Keratinocyte (primary cell): Measurements from ENCODE around the gene RMDN3. TPM values are rescaled to one million over a fixed set of nuclear protein-coding genes. Genes with fewer than 3 reads are reported as not detected.

Source experiments
- DNase-seq: peaks from one replicate; pipeline ENCODE4 v3.0.0-alpha.2; 2011; ENCODE audit warnings: low read depth, missing footprints, low spot score
- FAIRE-seq: peaks from 2 replicates; lab custom pipeline; 2011; peaks lifted over from hg19 to GRCh38; lab: Jason Lieb, UNC
- H2AFZ ChIP-seq: 2 replicates; pipeline ENCODE4 v1.6.0; 2012; ENCODE audit warnings: low read length, control low read depth, inconsistent platforms; ENCODE audit not compliant: control insufficient read depth
- H3K27ac ChIP-seq: 2 replicates; pipeline ENCODE4 v1.5.1; 2011; ENCODE audit warnings: low read length; ENCODE audit not compliant: control insufficient read depth, insufficient read depth
- H3K27me3 ChIP-seq: 3 replicates; pipeline ENCODE4 v1.6.0; 2011; ENCODE audit warnings: low read length; ENCODE audit not compliant: control insufficient read depth, insufficient read depth; ENCODE audit errors: extremely low read depth
- H3K36me3 ChIP-seq, 2 experiments: 2 replicates in 1 of 2; 3 replicates in 1 of 2; pipeline ENCODE4 v1.5.1; 2011; ENCODE audit warnings: low read length in 2 of 2, mild to moderate bottlenecking in 1 of 2; ENCODE audit not compliant: control insufficient read depth in 2 of 2, insufficient read depth in 2 of 2; ENCODE audit errors: extremely low read depth in 1 of 2
- H3K4me1 ChIP-seq: 3 replicates; pipeline ENCODE4 v1.5.1; 2011; ENCODE audit warnings: low read length; ENCODE audit not compliant: control insufficient read depth, insufficient read depth; ENCODE audit errors: extremely low read depth
- H3K4me2 ChIP-seq: 3 replicates; pipeline ENCODE4 v1.6.0; 2011; ENCODE audit warnings: low read depth, low read length; ENCODE audit not compliant: control insufficient read depth, insufficient read depth; ENCODE audit errors: extremely low read depth
- H3K4me3 ChIP-seq, 3 experiments: fragments of 200-600 bp in 1 of 3; sonication (generic) in 1 of 3; 2 replicates in 2 of 3; 3 replicates in 1 of 3; pipeline ENCODE4 v1.5.1; 2011 to 2016; ENCODE audit warnings: low read length in 3 of 3, mild to moderate bottlenecking in 3 of 3, control low read depth in 2 of 3, inconsistent platforms in 1 of 3, low read depth in 1 of 3, mixed read lengths in 1 of 3, mixed run types in 1 of 3, moderate library complexity in 1 of 3; ENCODE audit not compliant: control insufficient read depth in 2 of 3, insufficient read depth in 2 of 3; ENCODE audit errors: extremely low read depth in 1 of 3
- H3K79me2 ChIP-seq: 2 replicates; pipeline ENCODE4 v1.6.0; 2012; ENCODE audit warnings: low read length; ENCODE audit not compliant: control insufficient read depth, insufficient read depth
- H3K9ac ChIP-seq: 3 replicates; pipeline ENCODE4 v1.6.0; 2011; ENCODE audit warnings: low read length; ENCODE audit not compliant: control insufficient read depth, insufficient read depth; ENCODE audit errors: extremely low read depth
- H3K9me1 ChIP-seq: 3 replicates; pipeline ENCODE4 v1.6.0; 2011; ENCODE audit warnings: low read length; ENCODE audit not compliant: control insufficient read depth, insufficient read depth; ENCODE audit errors: extremely low read depth
- H3K9me3 ChIP-seq: 2 replicates; pipeline ENCODE4 v1.5.1; 2012; ENCODE audit warnings: low read depth, low read length; ENCODE audit not compliant: control insufficient read depth
- H4K20me1 ChIP-seq: 3 replicates; pipeline ENCODE4 v1.6.0; 2011; ENCODE audit warnings: low read length; ENCODE audit not compliant: control insufficient read depth, insufficient read depth; ENCODE audit errors: extremely low read depth
- CTCF ChIP-seq, 3 experiments: IDR thresholded peaks in 1 of 3; conservative IDR thresholded peaks in 1 of 3; optimal IDR thresholded peaks in 1 of 3; 2 replicates in 2 of 3; 3 replicates in 1 of 3; pipeline versions ENCODE3 to v1.5.1; 2011; ENCODE audit warnings: low read length in 3 of 3, mild to moderate bottlenecking in 3 of 3, moderate library complexity in 2 of 3, control low read depth in 1 of 3, inconsistent platforms in 1 of 3; ENCODE audit not compliant: insufficient read depth in 2 of 3; ENCODE audit errors: extremely low read depth in 1 of 3
- EZH2 ChIP-seq: IDR thresholded peaks from one replicate; pipeline ENCODE4 v1.6.1; 2012; ENCODE audit warnings: inconsistent platforms, mild to moderate bottlenecking, low read length, moderate library complexity
- dilution Hi-C: fragments of 300-500 bp; cut with MboI; formaldehyde crosslinking; loops from one replicate; pipeline ENCODE4 v1.7.0; 2020; ENCODE audit warnings: low sequenced_read_pairs; ENCODE audit not compliant: extremely low pct_ligation_motif_present
- polyA plus RNA-seq, 5 experiments: library from polyadenylated mRNA; depleted of rRNA in 3 of 5; stranded (reverse) in 3 of 5; stranded (forward) in 1 of 5; unstranded in 1 of 5; fragments of >200 nt; gene quantifications; 1 replicate in 1 of 5; 2 replicates in 3 of 5; 3 replicates in 1 of 5; pipeline versions ENCODE4 v1.2.1 to v1.2.3, GENCODE V29; 2011 to 2012; ENCODE audit warnings: missing spikeins in 2 of 5, low read depth in 1 of 5, low replicate concordance in 1 of 5

RMDN3 gene
- polyA plus RNA-seq, 1 donor (not counting 4 experiments of a cell fraction or from before 2014, with no cell fraction given) = 23.0 TPM

DNA sequence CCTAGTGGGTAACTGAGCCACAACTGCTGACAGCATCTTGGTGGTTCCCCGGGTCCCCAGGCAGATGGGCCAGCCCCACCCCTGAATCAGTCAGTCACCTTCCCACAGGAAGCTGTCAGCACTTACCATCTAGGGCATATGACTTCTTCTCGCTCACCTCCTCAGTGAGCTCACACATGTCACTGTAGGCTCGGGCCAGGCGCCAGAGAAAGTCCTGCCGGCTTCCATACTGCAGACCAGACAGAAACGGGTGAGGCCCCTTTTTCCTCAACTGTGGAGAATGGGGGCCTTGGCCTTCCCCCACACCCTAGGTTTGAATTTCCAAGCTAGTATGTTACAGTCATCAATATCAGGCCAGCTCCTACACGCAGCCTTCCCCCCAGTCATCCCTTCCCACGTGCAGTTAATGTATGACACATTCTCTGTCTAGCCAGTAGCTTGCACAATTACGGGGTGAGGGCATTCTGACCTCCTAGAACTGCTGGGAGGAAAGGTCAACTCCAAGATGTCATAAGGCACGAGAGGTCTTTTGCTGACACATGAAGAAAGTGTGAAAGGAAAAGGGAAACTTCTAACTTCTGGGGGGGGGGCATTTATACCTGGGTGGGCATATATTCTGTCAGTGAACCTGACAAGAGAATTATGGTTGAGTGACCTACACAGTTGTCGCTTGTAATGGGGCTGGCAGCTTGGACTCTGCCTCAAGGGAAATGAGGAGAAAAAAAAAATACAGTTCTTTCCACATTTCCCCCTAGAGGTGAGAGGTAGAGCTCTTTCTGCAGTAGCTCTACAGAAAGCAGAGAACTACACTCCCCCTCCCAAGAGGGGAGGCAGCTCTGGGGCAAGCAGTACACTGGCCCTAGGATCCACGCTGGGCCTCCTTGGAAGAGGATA lies 10.9 kb downstream of the RMDN3 start:
- DNase-seq = peak; percentile 36

DNA sequence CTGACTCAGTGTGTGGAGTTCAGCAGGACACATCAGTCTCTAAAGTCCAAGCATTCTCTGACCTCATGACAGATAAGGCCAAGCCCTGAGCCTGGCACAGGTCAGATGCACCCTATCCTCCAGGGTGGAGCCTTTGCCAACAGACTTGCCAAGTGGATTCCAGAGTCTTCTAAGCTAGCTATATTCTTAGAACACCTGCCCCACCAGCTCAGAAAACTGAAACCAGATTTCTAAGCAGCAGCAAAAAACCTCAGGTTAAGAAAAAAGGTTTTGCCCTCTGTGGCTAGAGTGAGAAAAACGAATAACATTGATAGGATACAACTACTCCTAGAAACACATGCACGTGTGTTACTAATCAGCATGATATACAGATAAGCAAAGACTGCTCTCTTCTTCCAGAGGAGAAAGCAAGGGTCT lies 11.6 kb downstream of the RMDN3 start:
- FAIRE-seq (peak; percentile 17), DNase-seq (no peak)
- H3K4me2 ChIP-seq = peak overlapping the region; percentile 18
- peaks cover 12% of the 10 kb centered on the region for H3K4me1 ChIP-seq
- H2AFZ ChIP-seq = no peak overlapping the region
- no peaks in the 10 kb centered on the region for H4K20me1 ChIP-seq
- TF ChIP-seq CTCF (optimal IDR thresholded peaks at IDR 0.05 in 1 of 3, IDR thresholded peaks at IDR 0.05 in 1 of 3, conservative IDR thresholded peaks at IDR 0.05 in 1 of 3; ENCODE audit: extremely low read depth in 1 of 3, insufficient read depth in 2 of 3, low read length in 3 of 3) = no peak
- TF ChIP-seq EZH2 = no peak
- H3K9me1 ChIP-seq = no peaks in the 10 kb centered on the region
- no peaks in the 10 kb centered on the region for H3K79me2 ChIP-seq
- H3K4me3 ChIP-seq = no peak overlapping the region
- dilution Hi-C loops = no loop called here
- H3K9ac ChIP-seq = peak overlapping the region; percentile 15
- H3K36me3 ChIP-seq = peaks cover 30 to 45% of the 10 kb centered on the region in 2 experiments
- no peaks in the 10 kb centered on the region for H3K27me3 ChIP-seq
- no peaks in the 10 kb centered on the region for H3K9me3 ChIP-seq
- peak overlapping the region; percentile 66 for H3K27ac ChIP-seq

More for the DNA sequence above, 10.9 kb downstream of the RMDN3 start:
- Histone ChIP-seq H3K4me1 (peaks cover 12% of the 10 kb centered on the region), H4K20me1 (no peaks in the 10 kb centered on the region), H2AFZ (no peak overlapping the region), H3K9me3 (no peaks in the 10 kb centered on the region), H3K9ac (peak overlapping the region; percentile 15), H3K4me3 (no peak overlapping the region), H3K79me2 (no peaks in the 10 kb centered on the region), H3K4me2 (peak overlapping the region; percentile 18), H3K27me3 (no peaks in the 10 kb centered on the region), H3K9me1 (no peaks in the 10 kb centered on the region), H3K36me3 (peaks cover 29 to 46% of the 10 kb centered on the region in 2 experiments), H3K27ac (peak overlapping the region; percentile 66)
- dilution Hi-C loops = no loop called here
- no peak for TF ChIP-seq EZH2
- TF ChIP-seq CTCF (optimal IDR thresholded peaks at IDR 0.05 in 1 of 3, IDR thresholded peaks at IDR 0.05 in 1 of 3, conservative IDR thresholded peaks at IDR 0.05 in 1 of 3; ENCODE audit: extremely low read depth in 1 of 3, insufficient read depth in 2 of 3, low read length in 3 of 3) = peak in 1 of 3 experiments; percentile 20
- FAIRE-seq = no peak
